WTC11 (cell line): ENCODE data around the gene UBE2G1. TPM values are rescaled to one million over a fixed set of nuclear protein-coding genes. Genes with fewer than 3 reads are reported as not detected.
A peak's percentile ranks its signal among the peaks of the same experiment; 100 is the strongest.

Source experiments
- ATAC-seq: fragments of 200-7000 bp; cut with Tn5 transposase; 2 replicates; pipeline ENCODE4 v1.10.0; 2021; ENCODE audit warnings: mild to moderate bottlenecking, moderate library complexity
- CTCF ChIA-PET: fragments of 300-600 bp; sonication (Branson Sonifier 250); formaldehyde crosslinking; loops from one replicate; lab custom pipeline; 2021; ENCODE audit warnings: antibody characterized with exemption; lab: Charles Lee
- POLR2A ChIA-PET: fragments of 350-600 bp; sonication (Branson Sonifier 250); formaldehyde crosslinking; loops from one replicate; lab custom pipeline; 2021; ENCODE audit warnings: antibody characterized with exemption; lab: Charles Lee
- DNase-seq: peaks from one replicate; pipeline ENCODE4 v3.0.0; 2021; ENCODE audit warnings: low spot score
- H3K27ac Mint-ChIP-seq: 2 replicates; pipeline ENCODE4 v1.8.0; 2021; ENCODE audit warnings: mixed read lengths
- H3K27me3 Mint-ChIP-seq: 2 replicates; pipeline ENCODE4 v1.8.0; 2021; ENCODE audit warnings: low read depth, mild to moderate bottlenecking, moderate library complexity, mixed read lengths
- H3K36me3 Mint-ChIP-seq: 2 replicates; pipeline ENCODE4 v1.8.0; 2021; ENCODE audit warnings: mixed read lengths
- H3K4me1 Mint-ChIP-seq: 2 replicates; pipeline ENCODE4 v1.8.0; 2022; ENCODE audit warnings: mixed read lengths
- H3K4me3 Mint-ChIP-seq: 2 replicates; pipeline ENCODE4 v1.8.0; 2021; ENCODE audit warnings: mild to moderate bottlenecking, moderate library complexity, mixed read lengths
- H3K9me3 Mint-ChIP-seq: 2 replicates; pipeline ENCODE4 v1.8.0; 2021; ENCODE audit warnings: mixed read lengths
- AFF4 ChIP-seq: sonication (generic); formaldehyde crosslinking; IDR thresholded peaks from 2 replicates; pipeline ENCODE4 v1.8.1; 2023; ENCODE audit warnings: mild to moderate bottlenecking, missing genetic modification reagents, borderline replicate concordance
- CREB1 ChIP-seq: sonication (generic); formaldehyde crosslinking; IDR thresholded peaks from 2 replicates; pipeline ENCODE4 v1.8.0; 2023; ENCODE audit warnings: mild to moderate bottlenecking, missing genetic modification reagents
- E2F4 ChIP-seq: sonication (generic); formaldehyde crosslinking; IDR thresholded peaks from 2 replicates; pipeline ENCODE4 v1.8.1; 2022; ENCODE audit warnings: low read depth, mild to moderate bottlenecking, moderate library complexity, missing genetic modification reagents, borderline replicate concordance
- E2F5 ChIP-seq: sonication (generic); formaldehyde crosslinking; IDR thresholded peaks from 2 replicates; pipeline ENCODE4 v1.8.1; 2022; ENCODE audit warnings: mild to moderate bottlenecking, moderate library complexity, missing genetic modification reagents
- FOXJ3 ChIP-seq: sonication (generic); formaldehyde crosslinking; IDR thresholded peaks from 2 replicates; pipeline ENCODE4 v1.9.0; 2021; ENCODE audit warnings: missing genetic modification reagents, mild to moderate bottlenecking, borderline replicate concordance
- FOXP1 ChIP-seq: sonication (generic); formaldehyde crosslinking; IDR thresholded peaks from 2 replicates; pipeline ENCODE4 v1.8.0; 2022; ENCODE audit warnings: missing genetic modification reagents, mild to moderate bottlenecking, moderate library complexity, borderline replicate concordance
- GRHL2 ChIP-seq: fragments of 250-450 bp; sonication (Bioruptor Pico); IDR thresholded peaks from 2 replicates; pipeline ENCODE4 v1.8.0; 2022; ENCODE audit warnings: mild to moderate bottlenecking, moderate library complexity; ENCODE audit not compliant: insufficient replicate concordance, severe bottlenecking
- GTF2I ChIP-seq: fragments of 250-450 bp; sonication (Bioruptor Pico); conservative IDR thresholded peaks from 2 replicates; pipeline ENCODE4 v1.4.0; 2021; ENCODE audit warnings: mild to moderate bottlenecking
- HMGXB4 ChIP-seq: sonication (generic); formaldehyde crosslinking; IDR thresholded peaks from 2 replicates; pipeline ENCODE4 v1.8.1; 2023; ENCODE audit warnings: mild to moderate bottlenecking, moderate library complexity, missing genetic modification reagents
- IRF1 ChIP-seq: sonication (generic); formaldehyde crosslinking; IDR thresholded peaks from 2 replicates; pipeline ENCODE4 v1.8.0; 2023; ENCODE audit warnings: missing genetic modification reagents
- JAZF1 ChIP-seq: fragments of 250-450 bp; sonication (Bioruptor Pico); IDR thresholded peaks from 2 replicates; pipeline ENCODE4 v1.9.0; 2021; ENCODE audit warnings: moderate library complexity, mild to moderate bottlenecking, inconsistent platforms
- JUN ChIP-seq: sonication (generic); formaldehyde crosslinking; IDR thresholded peaks from 2 replicates; pipeline ENCODE4 v1.8.0; 2023; ENCODE audit warnings: mild to moderate bottlenecking, missing genetic modification reagents
- MLX ChIP-seq: sonication (generic); formaldehyde crosslinking; IDR thresholded peaks from 2 replicates; pipeline ENCODE4 v1.8.1; 2023; ENCODE audit warnings: mild to moderate bottlenecking, missing genetic modification reagents, moderate library complexity
- NR3C1 ChIP-seq: sonication (generic); formaldehyde crosslinking; conservative IDR thresholded peaks from 2 replicates; pipeline ENCODE4 v1.8.1; 2023; ENCODE audit warnings: low read depth, mild to moderate bottlenecking, missing genetic modification reagents
- SMAD4 ChIP-seq: sonication (generic); formaldehyde crosslinking; IDR thresholded peaks from 2 replicates; pipeline ENCODE4 v1.8.0; 2022; ENCODE audit warnings: mild to moderate bottlenecking, missing genetic modification reagents
- ZMAT4 ChIP-seq: fragments of 250-450 bp; sonication (Bioruptor Pico); IDR thresholded peaks from 2 replicates; pipeline ENCODE4 v1.9.0; 2021; ENCODE audit warnings: mild to moderate bottlenecking
- ZNF138 ChIP-seq: sonication (generic); formaldehyde crosslinking; conservative IDR thresholded peaks from 2 replicates; pipeline ENCODE4 v1.8.1; 2022; ENCODE audit warnings: mild to moderate bottlenecking, moderate library complexity, missing genetic modification reagents
- ZNF317 ChIP-seq: sonication (generic); formaldehyde crosslinking; IDR thresholded peaks from 2 replicates; pipeline ENCODE4 v1.8.1; 2023; ENCODE audit warnings: low read depth, mild to moderate bottlenecking, moderate library complexity, missing genetic modification reagents, borderline replicate concordance
- ZNF425 ChIP-seq: fragments of 250-450 bp; sonication (Bioruptor Pico); conservative IDR thresholded peaks from 2 replicates; pipeline ENCODE4 v1.9.0; 2021; ENCODE audit warnings: mild to moderate bottlenecking
- ZSCAN18 ChIP-seq: fragments of 250-450 bp; sonication (Bioruptor Pico); IDR thresholded peaks from 2 replicates; pipeline ENCODE4 v2.1.2; 2022; ENCODE audit warnings: mild to moderate bottlenecking, moderate library complexity
- total RNA-seq: library from RNA; stranded (reverse); gene quantifications from 3 replicates; pipeline ENCODE4 v1.2.3, GENCODE V29; 2021

UBE2G1 gene
- total RNA-seq, 1 experiment from 2014 or later, result 177 TPM

GRCh38 chr17:4405038-4405669 is 38.7 kb upstream of the UBE2G1 start:
- H3K27me3 Mint-ChIP-seq, result no peaks in the 10 kb centered on the region
- H3K4me1 Mint-ChIP-seq, result peaks cover 11% of the 10 kb centered on the region
- no peak overlapping the region for H3K4me3 Mint-ChIP-seq
- DNase-seq (no peak), ATAC-seq (peak; percentile 72)
- ChIA-PET POLR2A (interaction anchor here (0.7 to 0.9 kb wide), 2 partner anchors 9 to 39 kb away, joined by 3 to 4 read pairs; no protein-coding TSS in a partner anchor), CTCF (interaction anchor here (0.5 to 1.1 kb wide), 5 partner anchors 8 to 190 kb away, joined by 3 to 5 read pairs (median 4); no protein-coding TSS in a partner anchor)
- no peaks in the 10 kb centered on the region for H3K9me3 Mint-ChIP-seq
- H3K27ac Mint-ChIP-seq, result peak overlapping the region; percentile 82
- TF ChIP-seq JUN, result no peak
- no peak for TF ChIP-seq ZMAT4 (CRISPR knock-in tag)
- TF ChIP-seq GTF2I (CRISPR knock-in tag), result no peak
- no peak for TF ChIP-seq ZNF138 (CRISPR knock-in tag)
- no peaks in the 10 kb centered on the region for H3K36me3 Mint-ChIP-seq

GRCh38 chr17:4397840-4398239 is 31.4 kb upstream of the UBE2G1 start:
- Mint-ChIP-seq H3K4me3 (no peak overlapping the region), H3K27ac (peak overlapping the region; percentile 70), H3K9me3 (no peaks in the 10 kb centered on the region), H3K27me3 (no peaks in the 10 kb centered on the region), H3K4me1 (peaks cover 39% of the 10 kb centered on the region), H3K36me3 (no peaks in the 10 kb centered on the region)
- ATAC-seq (no peak), DNase-seq (no peak)
- ChIA-PET CTCF (interaction anchor here (0.7 kb wide), 1 partner anchor 17 kb away, joined by 3 read pairs; no protein-coding TSS in a partner anchor), POLR2A (no interaction called here)
- TF ChIP-seq MLX (no peak), FOXJ3 (CRISPR knock-in tag) (no peak), AFF4 (CRISPR knock-in tag) (no peak), ZSCAN18 (CRISPR knock-in tag) (no peak), NR3C1 (CRISPR knock-in tag) (no peak), E2F5 (CRISPR knock-in tag) (no peak), FOXP1 (no peak), CREB1 (CRISPR knock-in tag) (no peak), E2F4 (CRISPR knock-in tag) (no peak), JAZF1 (CRISPR knock-in tag) (no peak), GRHL2 (CRISPR knock-in tag) (no peak), HMGXB4 (no peak), ZNF317 (no peak), ZNF425 (CRISPR knock-in tag) (no peak), SMAD4 (no peak), IRF1 (CRISPR knock-in tag) (no peak)
